GM18873 (cell line): ENCODE data around the gene SDHAF1.

Experiments
- ATAC-seq: cut with Tn5 transposase; IDR thresholded peaks from one replicate; pipeline ENCODE4 v1.9.1; 2021; ENCODE audit warnings: mild to moderate bottlenecking, moderate library complexity, moderate number of reproducible peaks; ENCODE audit not compliant: unreplicated experiment, low FRiP score

The SDHAF1 gene

GRCh38 chr19:35986664-35987570 lies 8.1 kb upstream of the SDHAF1 start:
- no peak for ATAC-seq

- ATAC-seq, result no peak
These were observed 7.5 kb upstream of the SDHAF1 start for GRCh38 chr19:35987571-35987896.

DNA sequence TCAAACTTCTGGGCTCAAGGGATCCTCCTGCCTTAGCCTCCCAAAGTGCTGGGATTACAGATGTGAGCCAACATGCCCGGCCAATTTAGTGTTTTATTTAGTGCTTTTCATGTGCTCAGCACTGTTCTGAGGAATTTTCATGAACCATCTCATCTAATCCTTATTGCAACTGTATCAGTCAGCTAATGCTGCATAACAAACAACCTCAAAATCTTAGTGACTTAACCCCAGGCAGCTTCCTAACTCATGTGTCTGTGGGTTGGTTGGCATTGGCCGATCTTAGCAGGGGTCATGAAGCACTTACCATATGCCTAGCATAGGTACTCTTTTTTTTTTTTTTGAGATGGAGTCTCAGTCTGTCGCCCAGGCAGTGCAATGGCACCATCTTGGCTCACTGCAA lies 6.2 kb upstream of the SDHAF1 start:
- no peak for ATAC-seq

- ATAC-seq, result no peak
These were observed 4.8 kb upstream of the SDHAF1 start for GRCh38 chr19:35990156-35990555.

GRCh38 chr19:35990771-35991730 lies 3.9 kb upstream of the SDHAF1 start:
- ATAC-seq, result no peak

- no peak for ATAC-seq
These were observed 3.1 kb upstream of the SDHAF1 start for GRCh38 chr19:35991731-35992450.

DNA sequence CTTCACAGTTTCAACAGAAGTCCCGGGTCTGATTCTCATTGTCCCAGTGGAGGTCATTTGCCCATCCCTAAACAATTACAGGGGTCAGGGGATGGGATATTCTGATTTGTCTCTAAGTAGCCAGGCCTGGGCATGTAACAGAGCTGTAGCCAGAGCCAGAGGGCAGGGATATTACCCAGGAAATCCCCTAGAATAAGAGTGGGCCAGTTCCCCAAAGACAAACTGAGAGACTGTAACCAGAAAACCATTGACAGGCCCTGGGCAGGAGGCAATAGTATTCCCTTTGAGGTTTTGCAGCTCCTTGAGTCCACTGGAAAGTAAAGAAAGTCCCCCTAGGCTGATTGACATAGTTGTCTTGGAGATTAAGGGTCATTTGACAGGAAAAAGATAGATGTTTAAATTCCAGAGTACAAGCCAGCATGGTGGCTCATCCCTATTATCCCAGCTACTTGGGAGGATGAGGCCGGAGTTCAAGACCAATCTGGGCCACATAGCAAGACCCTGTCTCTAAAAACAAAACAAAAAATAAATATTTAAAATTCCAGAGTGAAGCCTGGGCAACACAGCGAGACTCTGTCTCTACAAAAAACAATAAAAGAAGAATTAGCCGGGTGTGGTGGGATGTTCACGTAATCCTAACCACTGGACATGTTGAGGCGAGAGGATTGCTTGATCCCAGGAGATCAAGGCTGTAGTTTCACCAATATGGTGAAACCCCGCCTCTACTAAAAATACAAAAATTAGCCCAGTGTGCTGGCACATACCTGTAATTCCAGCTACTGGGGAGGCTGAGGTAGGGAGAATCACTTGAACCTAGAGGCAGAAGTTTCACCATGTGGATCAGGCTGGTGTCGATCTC lies 1.9 kb upstream of the SDHAF1 start:
- ATAC-seq, result no peak

- ATAC-seq, result no peak
These were observed 927 bp upstream of the SDHAF1 start for GRCh38 chr19:35993923-35994598.

DNA sequence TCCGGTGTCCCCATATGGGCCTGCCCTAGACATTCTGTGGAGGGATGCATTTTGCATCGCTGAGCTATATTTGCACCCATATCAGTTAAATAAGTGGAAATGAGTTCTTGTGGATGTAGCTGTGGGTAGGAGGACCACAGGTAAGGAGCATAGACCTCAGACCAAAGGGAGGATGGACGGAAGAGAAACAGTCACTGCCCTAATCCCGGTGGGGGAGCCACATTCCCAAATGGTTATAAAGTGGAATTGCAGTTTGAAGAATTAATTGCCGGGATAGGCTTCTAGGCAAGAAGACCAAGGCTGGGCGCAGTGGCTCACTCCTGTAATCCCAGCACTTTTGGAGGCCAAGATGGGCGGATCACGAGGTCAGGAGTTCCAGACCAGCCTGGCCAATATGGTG lies 1.8 kb downstream of the SDHAF1 start:
- ATAC-seq, result no peak

GRCh38 chr19:36001605-36002004 lies 6.6 kb downstream of the SDHAF1 start:
- ATAC-seq, result no peak

DNA sequence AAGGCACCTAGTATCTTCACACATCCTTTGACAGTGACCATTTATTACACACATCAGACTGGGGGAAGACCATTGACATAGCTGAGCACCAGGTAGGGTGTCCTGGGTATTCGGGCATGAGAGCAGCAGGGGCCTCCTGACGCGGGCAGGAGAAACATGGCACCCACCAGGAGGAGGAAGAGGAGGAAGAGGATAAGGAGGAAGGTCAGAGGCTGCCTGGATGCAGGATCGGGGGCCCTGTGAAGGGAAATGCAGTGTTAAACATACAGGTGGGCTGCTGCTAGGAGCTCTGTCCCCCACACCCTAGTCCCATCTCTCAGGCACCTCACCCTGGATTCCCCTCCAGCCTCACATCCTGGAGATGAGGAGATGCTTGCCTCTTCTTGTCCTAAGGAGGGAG lies 8.3 kb downstream of the SDHAF1 start:
- ATAC-seq, result no peak

GRCh38 chr19:36006955-36007354 lies 12.0 kb downstream of the SDHAF1 start:
- ATAC-seq, result no peak

DNA sequence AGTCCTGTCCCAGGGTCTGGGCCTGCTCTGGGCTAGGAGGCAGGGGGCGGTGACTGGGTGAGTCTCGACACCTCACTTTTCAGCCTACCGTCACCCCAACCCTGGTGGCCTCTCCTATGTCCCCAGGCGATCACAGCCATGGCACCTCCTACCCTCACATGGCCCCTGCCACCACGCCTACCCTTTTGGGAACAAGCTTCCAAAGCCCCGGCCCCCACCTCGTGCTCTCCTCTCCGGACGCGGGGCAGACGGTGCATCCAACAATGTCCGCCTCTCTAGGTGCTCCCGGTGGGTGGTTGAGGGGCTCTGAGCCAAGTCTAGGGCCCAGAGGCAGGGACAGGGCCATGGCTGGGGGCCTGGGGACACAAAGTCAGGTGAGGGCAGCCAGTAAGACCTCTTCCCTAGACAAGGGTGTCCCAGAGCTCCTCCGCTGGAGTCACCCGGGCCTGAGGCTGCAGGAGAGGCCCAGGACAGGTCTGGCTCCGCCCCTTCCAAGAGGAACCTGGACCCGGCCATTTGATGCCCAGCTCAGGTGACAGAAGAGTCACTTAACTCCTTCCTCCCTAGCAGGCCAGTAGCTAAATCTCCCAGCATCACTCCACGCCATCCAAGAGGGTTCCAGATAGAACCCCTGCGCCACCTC lies 13.5 kb downstream of the SDHAF1 start, which contains the start of gene SYNE4:
Gene SYNE4, minus strand, starts transcription at position 478 of the 643 bp plus-strand sequence. Its CDS starts 132 bp downstream, at position 346.
- ATAC-seq, result no peak

DNA sequence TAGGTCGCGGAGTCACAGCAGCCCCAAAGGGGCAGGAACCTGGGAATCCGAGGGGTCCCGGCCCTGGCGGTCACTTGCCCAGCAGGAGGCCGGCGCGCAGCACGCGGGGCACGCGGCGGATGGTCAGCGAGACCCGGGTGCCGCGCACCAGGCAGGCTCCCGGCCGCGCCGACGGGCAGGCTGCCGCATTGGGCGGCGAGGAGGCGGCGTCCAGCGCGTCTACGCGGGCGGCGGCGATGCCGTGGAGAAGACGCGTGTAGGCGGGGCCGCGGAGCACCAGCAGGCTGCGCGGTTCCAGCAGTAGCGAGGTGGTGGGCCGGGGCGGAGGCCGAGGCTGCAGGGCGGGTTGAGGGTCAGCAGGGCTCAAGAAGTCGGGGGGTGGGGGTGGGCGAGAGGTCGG lies 14.2 kb downstream of the SDHAF1 start:
- no peak for ATAC-seq

GRCh38 chr19:36009633-36010379 lies 14.8 kb downstream of the SDHAF1 start:
- no peak for ATAC-seq

GRCh38 chr19:36010402-36010801 lies 15.4 kb downstream of the SDHAF1 start:
- ATAC-seq, result no peak

GRCh38 chr19:36013280-36014011 lies 18.5 kb downstream of the SDHAF1 start:
- no peak for ATAC-seq
